Liver (tissue), 9 donors: ENCODE measurements around the gene MYH11. TPM values are rescaled to one million over a fixed set of nuclear protein-coding genes. Genes with fewer than 3 reads are reported as not detected.

Experiments
- DNase-seq: peaks from one replicate; pipeline ENCODE4 v3.0.0-alpha.2; 2017; ENCODE audit warnings: low spot score
- H3K27ac ChIP-seq, 2 donors: one replicate each; pipeline ENCODE4 v1.7.0; 2013; ENCODE audit warnings: inconsistent platforms in 2 of 2, low read length in 2 of 2, control low read depth in 1 of 2, low read depth in 1 of 2, mild to moderate bottlenecking in 1 of 2
- H3K27me3 ChIP-seq, 4 donors: one replicate each; pipeline versions ENCODE4 v1.6.1 to v1.7.0; 2013; ENCODE audit warnings: low read length in 3 of 4, inconsistent platforms in 1 of 4, mild to moderate bottlenecking in 1 of 4, moderate library complexity in 1 of 4; ENCODE audit not compliant: control insufficient read depth in 4 of 4, insufficient read depth in 4 of 4
- H3K36me3 ChIP-seq, 4 donors: one replicate each; pipeline versions ENCODE4 v1.6.1 to v1.7.0; 2013; ENCODE audit warnings: low read length in 3 of 4, mild to moderate bottlenecking in 3 of 4, low read depth in 1 of 4, moderate library complexity in 1 of 4; ENCODE audit not compliant: control insufficient read depth in 4 of 4, insufficient read depth in 3 of 4
- H3K4me1 ChIP-seq, 4 donors: one replicate each; pipeline versions ENCODE4 v1.6.1 to v1.7.0; 2013; ENCODE audit warnings: low read length in 3 of 4, mild to moderate bottlenecking in 3 of 4, moderate library complexity in 1 of 4; ENCODE audit not compliant: control insufficient read depth in 4 of 4, insufficient read depth in 4 of 4
- H3K4me3 ChIP-seq, 3 donors: one replicate each; pipeline versions ENCODE4 v1.6.1 to v1.7.0; 2013; ENCODE audit warnings: low read length in 3 of 3, control low read depth in 1 of 3, low read depth in 1 of 3, mild to moderate bottlenecking in 1 of 3
- H3K9ac ChIP-seq, 2 donors: one replicate each; pipeline ENCODE4 v1.7.0; 2013; ENCODE audit warnings: low read length in 2 of 2, mild to moderate bottlenecking in 2 of 2, moderate library complexity in 2 of 2, control low read depth in 1 of 2, low read depth in 1 of 2
- H3K9me3 ChIP-seq, 4 donors: one replicate each; pipeline versions ENCODE4 v1.6.1 to v1.7.0; 2013; ENCODE audit warnings: low read length in 3 of 4; ENCODE audit not compliant: control insufficient read depth in 4 of 4
- CTCF ChIP-seq: fragments of 150-350 bp; IDR thresholded peaks from 2 replicates; pipeline ENCODE4 v1.5.1; 2017; ENCODE audit warnings: improper control_type of control experiment, low read depth, low read length; ENCODE audit not compliant: missing input control
- EGR1 ChIP-seq, 2 donors: IDR thresholded peaks; 2 replicates each; pipeline ENCODE4 v1.6.1; 2016 to 2018; ENCODE audit warnings: antibody characterized with exemption in 2 of 2, low read depth in 2 of 2
- FOXA1 ChIP-seq: IDR thresholded peaks from 2 replicates; pipeline ENCODE4 v1.6.1; 2016; ENCODE audit warnings: antibody characterized with exemption
- FOXA2 ChIP-seq: IDR thresholded peaks from 2 replicates; pipeline ENCODE4 v1.6.1; 2016; ENCODE audit warnings: antibody characterized with exemption
- GABPA ChIP-seq, 2 donors: IDR thresholded peaks in 1 of 2; conservative IDR thresholded peaks in 1 of 2; 2 replicates each; pipeline ENCODE4 v1.6.1; 2016; ENCODE audit warnings: antibody characterized with exemption in 2 of 2, mild to moderate bottlenecking in 1 of 2, moderate library complexity in 1 of 2
- HNF4A ChIP-seq, 2 donors: conservative IDR thresholded peaks; 2 replicates each; pipeline ENCODE4 v1.6.1; 2016; ENCODE audit warnings: antibody characterized with exemption in 2 of 2, mild to moderate bottlenecking in 2 of 2
- HNF4G ChIP-seq: IDR thresholded peaks from 2 replicates; pipeline ENCODE4 v1.6.1; 2016; ENCODE audit warnings: antibody characterized with exemption
- JUND ChIP-seq, 2 donors: IDR thresholded peaks; 2 replicates each; pipeline ENCODE4 v1.6.1; 2016; ENCODE audit warnings: antibody characterized with exemption in 2 of 2
- NR2F2 ChIP-seq: IDR thresholded peaks from 2 replicates; pipeline ENCODE4 v1.6.1; 2016; ENCODE audit warnings: antibody characterized with exemption
- RAD21 ChIP-seq, 2 donors: IDR thresholded peaks; 2 replicates each; pipeline ENCODE4 v1.6.1; 2016; ENCODE audit warnings: antibody characterized with exemption in 2 of 2, mild to moderate bottlenecking in 2 of 2
- REST ChIP-seq: IDR thresholded peaks from 2 replicates; pipeline ENCODE4 v1.6.1; 2016; ENCODE audit warnings: antibody characterized with exemption, mild to moderate bottlenecking
- RXRA ChIP-seq, 2 donors: IDR thresholded peaks; 2 replicates each; pipeline ENCODE4 v1.6.1; 2017 to 2018; ENCODE audit warnings: antibody characterized with exemption in 2 of 2, mild to moderate bottlenecking in 1 of 2
- SP1 ChIP-seq: IDR thresholded peaks from 2 replicates; pipeline ENCODE4 v1.6.1; 2018; ENCODE audit warnings: antibody characterized with exemption, mild to moderate bottlenecking
- TAF1 ChIP-seq: conservative IDR thresholded peaks from 2 replicates; pipeline ENCODE4 v1.6.1; 2016; ENCODE audit warnings: antibody characterized with exemption, mild to moderate bottlenecking
- YY1 ChIP-seq: IDR thresholded peaks from 2 replicates; pipeline ENCODE4 v1.6.1; 2016; ENCODE audit warnings: antibody characterized with exemption, mild to moderate bottlenecking
- WGBS: extraction: QIAGEN DNeasy Blood & Tissue Kit; methylation state at CpG from one replicate; pipeline ENCODE4 v1.1.7; 2013; 5-methylcytosine and 5-hydroxymethylcytosine counted together
- polyA plus RNA-seq, 2 donors: library from polyadenylated mRNA; stranded (reverse) in 1 of 2; unstranded in 1 of 2; fragments of 200-250 nt in 1 of 2; fragments of >200 nt in 1 of 2; fragmentation: Nextera tagmentation in 1 of 2; extraction: Ambion mirVana in 1 of 2; gene quantifications; one replicate each; pipeline versions ENCODE4 v1.2.1 to v1.2.3, GENCODE V29; 2013 to 2015
- total RNA-seq, 2 donors: library from RNA; depleted of rRNA; stranded (reverse); fragments of >200 nt; gene quantifications; one replicate each; pipeline ENCODE4 v1.2.3, GENCODE V29; 2014
- TF ChIP-seq, protein P1 (sequence below): IDR thresholded peaks from 2 replicates; pipeline ENCODE4 v1.6.1; 2016; ENCODE audit warnings: antibody characterized with exemption
- TF ChIP-seq, protein P2 (sequence below): IDR thresholded peaks from 2 replicates; pipeline ENCODE4 v1.6.1; 2016; ENCODE audit warnings: antibody characterized with exemption
- TF ChIP-seq, protein P3 (sequence below): IDR thresholded peaks from 2 replicates; pipeline ENCODE4 v1.6.1; 2016; ENCODE audit warnings: antibody characterized with exemption
- donor health status: healthy.
- donor health status: healthy.
- donor health status: healthy.
- donor health status: healthy.
- donor health status: healthy.

The MYH11 gene
- total and polyA plus RNA-seq, 4 donors, result 0.51 to 33.7 (median 4.0) TPM

DNA sequence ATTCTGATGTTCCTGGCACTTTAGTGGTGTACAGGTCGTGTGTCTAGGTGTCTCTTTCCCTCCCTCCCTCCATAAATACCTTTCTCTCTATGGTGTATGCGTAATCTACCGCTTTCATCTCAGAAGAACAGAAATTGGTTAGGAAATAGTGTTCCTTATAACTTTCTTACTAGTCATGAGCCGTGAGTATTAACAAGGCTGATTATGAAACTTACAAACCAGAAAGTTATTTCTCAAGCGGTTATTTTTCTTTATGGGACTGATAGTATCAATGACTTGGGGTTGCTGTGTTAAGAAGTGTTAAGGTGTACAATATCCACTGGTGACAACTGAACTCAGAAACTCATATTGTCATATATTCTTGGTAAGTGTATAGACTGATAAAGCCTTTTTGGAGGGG, 13.2 kb upstream of the MYH11 start:
- TF ChIP-seq EGR1 (IDR thresholded peaks at IDR 0.05; ENCODE audit: low read depth in 2 of 2) (no peak), JUND (IDR thresholded peaks at IDR 0.05) (no peak), SP1 (no peak), NR2F2 (no peak), HNF4G (no peak), GABPA (IDR thresholded peaks at IDR 0.05 in 1 of 2, conservative IDR thresholded peaks at IDR 0.05 in 1 of 2) (no peak), RAD21 (IDR thresholded peaks at IDR 0.05) (no peak), RXRA (IDR thresholded peaks at IDR 0.05) (no peak), TAF1 (no peak), FOXA1 (no peak), FOXA2 (no peak), HNF4A (conservative IDR thresholded peaks at IDR 0.05) (no peak), REST (no peak), YY1 (no peak), CTCF (no peak)
- TF ChIP-seq, protein P1, sequence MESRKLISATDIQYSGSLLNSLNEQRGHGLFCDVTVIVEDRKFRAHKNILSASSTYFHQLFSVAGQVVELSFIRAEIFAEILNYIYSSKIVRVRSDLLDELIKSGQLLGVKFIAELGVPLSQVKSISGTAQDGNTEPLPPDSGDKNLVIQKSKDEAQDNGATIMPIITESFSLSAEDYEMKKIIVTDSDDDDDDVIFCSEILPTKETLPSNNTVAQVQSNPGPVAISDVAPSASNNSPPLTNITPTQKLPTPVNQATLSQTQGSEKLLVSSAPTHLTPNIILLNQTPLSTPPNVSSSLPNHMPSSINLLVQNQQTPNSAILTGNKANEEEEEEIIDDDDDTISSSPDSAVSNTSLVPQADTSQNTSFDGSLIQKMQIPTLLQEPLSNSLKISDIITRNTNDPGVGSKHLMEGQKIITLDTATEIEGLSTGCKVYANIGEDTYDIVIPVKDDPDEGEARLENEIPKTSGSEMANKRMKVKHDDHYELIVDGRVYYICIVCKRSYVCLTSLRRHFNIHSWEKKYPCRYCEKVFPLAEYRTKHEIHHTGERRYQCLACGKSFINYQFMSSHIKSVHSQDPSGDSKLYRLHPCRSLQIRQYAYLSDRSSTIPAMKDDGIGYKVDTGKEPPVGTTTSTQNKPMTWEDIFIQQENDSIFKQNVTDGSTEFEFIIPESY, result no peak
- TF ChIP-seq, protein P2, sequence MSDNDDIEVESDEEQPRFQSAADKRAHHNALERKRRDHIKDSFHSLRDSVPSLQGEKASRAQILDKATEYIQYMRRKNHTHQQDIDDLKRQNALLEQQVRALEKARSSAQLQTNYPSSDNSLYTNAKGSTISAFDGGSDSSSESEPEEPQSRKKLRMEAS, result no peak
- TF ChIP-seq, protein P3, sequence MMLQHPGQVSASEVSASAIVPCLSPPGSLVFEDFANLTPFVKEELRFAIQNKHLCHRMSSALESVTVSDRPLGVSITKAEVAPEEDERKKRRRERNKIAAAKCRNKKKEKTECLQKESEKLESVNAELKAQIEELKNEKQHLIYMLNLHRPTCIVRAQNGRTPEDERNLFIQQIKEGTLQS, result no peak

More for the DNA sequence above, 13.2 kb upstream of the MYH11 start:
- Histone ChIP-seq H3K4me1 (no peaks in the 10 kb centered on the region), H3K9ac (no peak overlapping the region), H3K9me3 (no peaks in the 10 kb centered on the region), H3K27ac (no peak overlapping the region), H3K27me3 (no peaks in the 10 kb centered on the region), H3K4me3 (no peak overlapping the region), H3K36me3 (peaks cover 5 to 41% (median 29%) of the 10 kb centered on the region in 4 donors)
- DNase-seq, result no peak
- 90% methylated on average over 5 of the region's 5 CpGs for WGBS
